GM21717 (cell line): ENCODE data around the gene TES.
"Not testable (repeated sequence)": the region's sequence is repeated elsewhere in the genome, so short reads cannot be mapped to it uniquely, and the experiment has no call there.

Source experiments
- ATAC-seq: cut with Tn5 transposase; IDR thresholded peaks from one replicate; pipeline ENCODE4 v1.9.1; 2021; ENCODE audit warnings: mild to moderate bottlenecking, moderate library complexity; ENCODE audit not compliant: unreplicated experiment

TES gene

GRCh38 chr7:116241291-116241690, 31.0 kb downstream of the TES start:
- ATAC-seq = no peak

DNA sequence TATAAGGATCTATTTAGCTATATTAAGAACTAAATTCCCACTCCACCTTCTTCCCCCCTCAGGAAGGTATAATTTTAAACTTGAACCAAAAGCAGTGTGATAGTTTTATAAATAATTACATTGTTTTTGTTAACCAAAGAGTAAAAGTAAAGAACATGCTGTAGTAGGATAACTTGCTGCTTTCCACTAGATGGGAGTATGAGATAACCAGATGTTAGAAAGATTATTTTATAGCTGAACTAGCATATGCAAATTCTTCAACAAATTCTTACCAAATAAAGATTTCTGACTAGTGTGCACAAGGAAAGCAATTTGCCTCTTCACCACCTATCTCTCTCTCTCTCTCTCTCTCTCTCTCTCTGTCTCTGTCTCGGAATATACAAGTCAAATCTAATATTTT, 31.8 kb downstream of the TES start:
- ATAC-seq = no peak

- no peak for ATAC-seq
Observed at GRCh38 chr7:116242759-116243158, 32.4 kb downstream of the TES start.

DNA sequence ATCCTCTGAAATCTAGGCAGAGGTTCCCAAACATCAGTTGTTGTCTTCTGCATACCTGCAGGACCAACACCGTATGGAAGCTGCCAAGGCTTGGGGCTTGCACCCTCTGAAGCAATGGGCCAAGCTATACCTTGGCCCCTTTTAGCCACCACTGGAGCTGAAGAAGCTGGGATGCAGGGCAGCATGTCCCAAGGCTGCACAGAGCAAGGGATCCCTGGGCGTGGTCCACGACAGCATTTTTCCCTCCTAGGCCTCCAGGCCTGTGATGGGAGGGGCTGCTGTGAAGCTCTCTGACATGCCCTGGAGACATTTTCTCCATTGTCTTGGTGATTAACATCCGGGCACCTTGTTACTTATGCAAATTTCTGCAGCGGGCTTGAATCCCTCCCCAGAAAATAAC, 34.5 kb downstream of the TES start:
- not testable (repeated sequence) for ATAC-seq

- no peak for ATAC-seq
Observed at GRCh38 chr7:116246357-116246756, 36.0 kb downstream of the TES start.

DNA sequence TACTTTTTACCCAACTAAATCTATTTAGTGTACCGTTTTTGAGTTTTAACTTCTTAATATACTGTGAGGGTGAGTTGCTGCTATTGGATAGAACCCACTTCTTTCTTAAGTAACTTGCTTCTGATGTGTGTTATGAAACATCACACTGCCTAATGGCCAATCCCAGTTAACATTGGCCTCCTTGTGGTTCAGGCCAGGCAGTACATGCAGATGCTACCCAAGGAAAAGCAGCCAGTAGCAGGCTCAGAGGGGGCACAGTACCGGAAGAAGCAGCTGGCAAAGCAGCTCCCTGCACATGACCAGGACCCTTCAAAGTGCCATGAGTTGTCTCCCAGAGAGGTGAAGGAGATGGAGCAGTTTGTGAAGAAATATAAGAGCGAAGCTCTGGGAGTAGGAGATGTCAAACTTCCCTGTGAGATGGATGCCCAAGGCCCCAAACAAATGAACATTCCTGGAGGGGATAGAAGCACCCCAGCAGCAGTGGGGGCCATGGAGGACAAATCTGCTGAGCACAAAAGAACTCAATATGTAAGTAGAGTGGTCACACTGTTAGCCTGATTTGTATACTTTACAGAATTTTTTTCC, 39.7 kb downstream of the TES start:
- ATAC-seq = no peak

DNA sequence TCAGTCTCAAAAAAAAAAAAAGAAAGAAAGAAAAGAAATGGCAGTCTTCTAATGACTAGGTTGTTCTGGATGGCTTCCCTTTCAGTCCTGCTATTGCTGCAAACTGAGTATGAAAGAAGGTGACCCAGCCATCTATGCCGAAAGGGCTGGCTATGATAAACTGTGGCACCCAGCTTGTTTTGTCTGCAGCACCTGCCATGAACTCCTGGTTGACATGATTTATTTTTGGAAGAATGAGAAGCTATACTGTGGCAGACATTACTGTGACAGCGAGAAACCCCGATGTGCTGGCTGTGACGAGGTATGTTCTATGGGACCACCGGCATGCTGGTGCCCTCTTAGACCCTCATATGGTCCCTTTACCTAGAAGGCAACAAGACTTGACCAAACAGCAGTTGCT, 41.3 kb downstream of the TES start:
- no peak for ATAC-seq

DNA sequence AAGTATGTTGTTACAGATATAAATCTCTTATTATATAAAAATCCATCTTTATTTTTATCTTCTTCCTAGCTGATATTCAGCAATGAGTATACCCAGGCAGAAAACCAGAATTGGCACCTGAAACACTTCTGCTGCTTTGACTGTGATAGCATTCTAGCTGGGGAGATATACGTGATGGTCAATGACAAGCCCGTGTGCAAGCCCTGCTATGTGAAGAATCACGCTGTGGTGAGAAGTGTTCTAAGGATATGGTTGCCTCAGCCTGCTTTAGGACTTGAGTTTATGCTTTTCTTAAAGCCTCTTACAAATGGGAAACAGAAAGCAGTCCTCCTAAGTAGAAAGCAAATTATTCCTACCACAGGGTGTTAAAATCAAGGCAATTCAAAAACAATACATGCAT, 41.9 kb downstream of the TES start:
- no peak for ATAC-seq

DNA sequence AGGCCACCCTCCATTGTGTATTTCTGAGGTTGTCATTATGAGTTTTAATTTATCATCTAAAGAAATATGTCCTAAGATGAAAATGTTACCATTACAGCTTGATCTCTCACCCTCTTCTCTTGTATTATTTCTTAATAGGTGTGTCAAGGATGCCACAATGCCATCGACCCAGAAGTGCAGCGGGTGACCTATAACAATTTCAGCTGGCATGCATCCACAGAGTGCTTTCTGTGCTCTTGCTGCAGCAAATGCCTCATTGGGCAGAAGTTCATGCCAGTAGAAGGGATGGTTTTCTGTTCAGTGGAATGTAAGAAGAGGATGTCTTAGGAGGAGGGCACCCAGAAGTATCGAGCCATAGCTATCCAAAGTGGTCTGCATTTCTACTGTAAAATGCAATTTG, 46.8 kb downstream of the TES start:
- no peak for ATAC-seq

- peak; percentile 53 for ATAC-seq
Observed at GRCh38 chr7:116258734-116259133, 48.4 kb downstream of the TES start.

- no peak for ATAC-seq
Observed at GRCh38 chr7:116259156-116259870, 49.0 kb downstream of the TES start.

DNA sequence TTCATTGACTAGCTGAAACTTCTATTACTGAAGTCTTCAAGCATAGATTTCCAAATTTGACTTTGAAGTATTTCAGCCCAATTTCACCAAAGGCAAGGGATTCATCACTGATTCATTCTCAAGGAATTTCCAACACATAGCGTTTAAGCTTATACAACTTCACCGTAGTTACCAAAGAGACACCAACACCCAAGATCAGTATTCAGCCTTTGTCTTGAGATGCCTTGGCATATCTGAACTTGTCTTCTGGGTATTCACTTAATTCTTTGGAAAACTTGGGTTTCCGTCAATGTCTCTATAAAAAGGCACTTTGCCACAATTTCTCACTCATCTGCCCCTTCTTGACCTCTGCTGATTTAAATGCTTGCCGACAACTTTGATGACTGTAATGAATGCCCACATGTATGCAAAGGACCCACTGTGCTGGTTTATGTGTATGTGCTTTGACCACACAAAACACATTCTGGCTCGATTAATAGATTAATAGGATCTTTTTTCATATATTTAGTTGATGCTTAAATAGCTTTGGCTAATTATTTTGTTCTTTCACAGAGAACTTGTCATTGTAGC, 49.6 kb downstream of the TES start:
- ATAC-seq = no peak

DNA sequence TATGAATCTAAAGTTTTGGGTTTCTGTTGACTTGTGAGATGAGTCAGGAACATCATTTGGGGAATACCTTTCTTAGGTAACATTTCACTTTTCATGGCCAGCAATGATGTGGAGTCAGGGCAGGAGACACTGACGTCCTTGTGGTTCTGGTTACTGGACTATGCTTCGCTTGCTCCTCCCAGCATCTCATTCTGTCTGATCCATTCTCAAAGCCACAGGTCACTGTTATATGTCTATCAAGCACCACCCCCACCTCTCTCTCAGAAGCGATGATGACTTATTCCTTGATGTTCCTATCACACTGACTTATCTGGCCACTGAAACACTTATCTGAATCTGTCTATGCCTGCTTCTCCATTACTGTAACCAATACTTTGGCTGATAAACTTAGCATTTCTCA, 51.6 kb downstream of the TES start:
- ATAC-seq = no peak

- ATAC-seq = no peak
Observed at GRCh38 chr7:116265881-116266280, 55.5 kb downstream of the TES start.

- no peak for ATAC-seq
Observed at GRCh38 chr7:116269466-116269865, 59.1 kb downstream of the TES start.

- no peak for ATAC-seq
Observed at GRCh38 chr7:116271161-116271913, 61.0 kb downstream of the TES start.

DNA sequence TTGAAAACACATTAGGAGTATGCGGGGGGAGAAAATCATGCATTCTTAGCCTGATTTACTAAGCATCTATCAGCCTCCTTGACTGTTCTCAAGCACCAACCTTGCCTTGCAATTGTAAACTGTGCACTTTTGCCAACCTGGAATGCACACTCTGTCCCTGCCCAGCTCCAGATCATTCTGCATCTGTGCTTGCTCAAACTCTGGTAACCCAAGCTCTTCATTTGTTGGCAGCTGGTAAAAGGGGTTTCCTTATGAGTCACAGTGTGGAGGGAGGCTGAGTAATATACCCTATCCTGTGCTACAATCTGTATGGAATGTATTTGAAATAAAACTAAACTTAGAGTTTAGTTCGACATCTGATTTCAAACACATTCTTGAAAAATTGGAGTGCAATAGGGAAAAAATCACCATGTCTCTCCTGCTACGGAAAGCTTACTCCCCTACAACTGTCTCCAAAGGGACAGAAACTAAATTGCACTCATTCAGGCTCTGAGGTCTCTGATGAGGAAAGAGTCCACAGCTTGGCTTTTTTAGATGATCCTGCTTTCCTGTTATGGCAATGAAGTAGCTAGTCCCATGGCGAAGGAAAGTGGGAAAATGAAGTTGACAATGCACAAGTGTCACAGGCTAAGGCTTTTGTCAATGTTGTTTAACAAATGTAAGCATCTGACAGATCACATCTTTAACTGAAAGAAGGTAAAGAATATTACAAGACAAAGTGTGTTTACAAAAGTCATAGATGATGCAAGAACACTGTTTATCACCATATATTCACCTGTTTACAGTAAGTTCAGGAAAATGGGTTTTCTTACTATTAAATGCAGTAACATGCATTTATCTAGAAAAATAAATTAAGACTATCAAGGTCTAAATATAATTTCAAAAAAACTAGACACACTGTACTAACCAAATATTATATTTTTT, 61.9 kb downstream of the TES start:
- ATAC-seq = peak; percentile 61

GRCh38 chr7:116273283-116273917, 63.1 kb downstream of the TES start:
- ATAC-seq = no peak

GRCh38 chr7:116273918-116274301, 63.6 kb downstream of the TES start:
- ATAC-seq = no peak

GRCh38 chr7:116277070-116277469, 66.7 kb downstream of the TES start:
- ATAC-seq = no peak
